GM12878 (cell line): ENCODE measurements around the gene RHBDD1. TPM values are rescaled to one million over a fixed set of nuclear protein-coding genes. Genes with fewer than 3 reads are reported as not detected.

Experiments
- BRCA1 ChIP-seq: IDR thresholded peaks from 2 replicates; pipeline ENCODE4 v1.6.1; 2011; ENCODE audit warnings: low read depth, low read length, improper control_type of control experiment
- CBX5 ChIP-seq: sonication (generic); IDR thresholded peaks from 2 replicates; pipeline ENCODE4 v1.6.1; 2016; ENCODE audit warnings: low read depth, moderate library complexity, mild to moderate bottlenecking, inconsistent platforms
- HDAC2 ChIP-seq: fragments of 200-600 bp; sonication (generic); IDR thresholded peaks from 2 replicates; pipeline ENCODE4 v1.6.1; 2017
- JUND ChIP-seq: IDR thresholded peaks from 2 replicates; pipeline ENCODE4 v1.6.1; 2012; ENCODE audit warnings: low read depth, mild to moderate bottlenecking, low read length, improper control_type of control experiment, moderate library complexity
- KLF5 ChIP-seq: fragments of 450-650 bp; IDR thresholded peaks from 2 replicates; pipeline ENCODE4 v1.6.1; 2014; ENCODE audit warnings: mild to moderate bottlenecking; ENCODE audit not compliant: partially characterized antibody
- LARP7 ChIP-seq: fragments of 450-650 bp; IDR thresholded peaks from 2 replicates; pipeline ENCODE4 v1.6.1; 2017; ENCODE audit warnings: mild to moderate bottlenecking
- MEF2B ChIP-seq: fragments of 450-650 bp; IDR thresholded peaks from 2 replicates; pipeline ENCODE4 v1.6.1; 2018; ENCODE audit warnings: mild to moderate bottlenecking, moderate library complexity; ENCODE audit not compliant: partially characterized antibody, poor library complexity, severe bottlenecking
- MTA3 ChIP-seq: IDR thresholded peaks from 2 replicates; pipeline ENCODE4 v1.6.1; 2012; ENCODE audit warnings: low read length, inconsistent platforms, borderline replicate concordance
- NFYB ChIP-seq: IDR thresholded peaks from 2 replicates; pipeline ENCODE4 v1.6.1; 2011; ENCODE audit warnings: low read depth, mild to moderate bottlenecking, low read length, improper control_type of control experiment, moderate library complexity; ENCODE audit not compliant: insufficient read depth
- NR2C2 ChIP-seq: IDR thresholded peaks from 2 replicates; pipeline ENCODE4 v1.6.1; 2011; ENCODE audit warnings: borderline replicate concordance, low read depth; ENCODE audit not compliant: control insufficient read depth, insufficient read length
- NR2F1 ChIP-seq: fragments of 450-650 bp; conservative IDR thresholded peaks from 2 replicates; pipeline ENCODE4 v1.6.1; 2017; ENCODE audit warnings: mild to moderate bottlenecking
- PBX3 ChIP-seq: IDR thresholded peaks from 2 replicates; pipeline ENCODE4 v1.6.1; 2011; ENCODE audit warnings: mild to moderate bottlenecking, low read depth, low read length, moderate library complexity; ENCODE audit not compliant: insufficient replicate concordance
- SIN3A ChIP-seq: IDR thresholded peaks from 2 replicates; pipeline ENCODE4 v1.6.1; 2012; ENCODE audit warnings: low read depth, low read length, improper control_type of control experiment
- TCF7 ChIP-seq: IDR thresholded peaks from 2 replicates; pipeline ENCODE4 v1.6.1; 2014; ENCODE audit warnings: antibody characterized with exemption, borderline replicate concordance
- USF1 ChIP-seq: IDR thresholded peaks from 2 replicates; pipeline ENCODE4 v1.6.1; 2011; ENCODE audit warnings: borderline replicate concordance, low read depth, mild to moderate bottlenecking, moderate library complexity, mixed read lengths, low read length; ENCODE audit not compliant: insufficient read depth; ENCODE audit errors: extremely low read length
- polyA plus RNA-seq, 11 experiments: library from polyadenylated mRNA; depleted of rRNA in 4 of 11; unstranded in 6 of 11; stranded (reverse) in 5 of 11; fragments of >200 nt; fragmentation: Nextera tagmentation in 4 of 11; fragmentation: Illumina TruSeq in 1 of 11; extraction: Ambion mirVana in 4 of 11; extraction: Trizol in 1 of 11; gene quantifications; 1 replicate in 1 of 11; 2 replicates in 10 of 11; pipeline versions ENCODE4 v1.2.1 to v1.2.3, GENCODE V29; 2011 to 2016; ENCODE audit warnings: inconsistent platforms in 2 of 11, missing spikeins in 2 of 11, low read depth in 1 of 11
- total RNA-seq, 4 experiments: library from RNA; depleted of rRNA in 3 of 4; stranded (reverse); fragments of >200 nt in 3 of 4; fragmentation: Illumina TruSeq in 1 of 4; extraction: Trizol in 1 of 4; gene quantifications; 2 replicates each; pipeline versions ENCODE4 v1.2.1 to v1.2.3, GENCODE V29; 2013 to 2021
- TF ChIP-seq, protein P1 (sequence below): fragments of 450-650 bp; IDR thresholded peaks from 2 replicates; pipeline ENCODE4 v1.6.1; 2017; ENCODE audit warnings: mild to moderate bottlenecking, moderate library complexity
- TF ChIP-seq, protein P2 (sequence below): IDR thresholded peaks from 2 replicates; pipeline ENCODE4 v1.6.1; 2012; ENCODE audit warnings: low read depth, low read length, improper control_type of control experiment
- TF ChIP-seq, protein P3 (sequence below): fragments of 450-650 bp; formaldehyde crosslinking; IDR thresholded peaks from 2 replicates; pipeline ENCODE4 v1.4.0; 2020; ENCODE audit warnings: mild to moderate bottlenecking, moderate library complexity

Gene RHBDD1
- total and polyA plus RNA-seq, 10 of the 15 experiments (the other 5 are each of a cell fraction or from before 2014, with no cell fraction given): 7.1 to 36.4 (median 14.7) TPM

GRCh38 chr2:226800941-226801784 lies 34.7 kb upstream of the RHBDD1 start (continued):
- TF ChIP-seq, protein P1, sequence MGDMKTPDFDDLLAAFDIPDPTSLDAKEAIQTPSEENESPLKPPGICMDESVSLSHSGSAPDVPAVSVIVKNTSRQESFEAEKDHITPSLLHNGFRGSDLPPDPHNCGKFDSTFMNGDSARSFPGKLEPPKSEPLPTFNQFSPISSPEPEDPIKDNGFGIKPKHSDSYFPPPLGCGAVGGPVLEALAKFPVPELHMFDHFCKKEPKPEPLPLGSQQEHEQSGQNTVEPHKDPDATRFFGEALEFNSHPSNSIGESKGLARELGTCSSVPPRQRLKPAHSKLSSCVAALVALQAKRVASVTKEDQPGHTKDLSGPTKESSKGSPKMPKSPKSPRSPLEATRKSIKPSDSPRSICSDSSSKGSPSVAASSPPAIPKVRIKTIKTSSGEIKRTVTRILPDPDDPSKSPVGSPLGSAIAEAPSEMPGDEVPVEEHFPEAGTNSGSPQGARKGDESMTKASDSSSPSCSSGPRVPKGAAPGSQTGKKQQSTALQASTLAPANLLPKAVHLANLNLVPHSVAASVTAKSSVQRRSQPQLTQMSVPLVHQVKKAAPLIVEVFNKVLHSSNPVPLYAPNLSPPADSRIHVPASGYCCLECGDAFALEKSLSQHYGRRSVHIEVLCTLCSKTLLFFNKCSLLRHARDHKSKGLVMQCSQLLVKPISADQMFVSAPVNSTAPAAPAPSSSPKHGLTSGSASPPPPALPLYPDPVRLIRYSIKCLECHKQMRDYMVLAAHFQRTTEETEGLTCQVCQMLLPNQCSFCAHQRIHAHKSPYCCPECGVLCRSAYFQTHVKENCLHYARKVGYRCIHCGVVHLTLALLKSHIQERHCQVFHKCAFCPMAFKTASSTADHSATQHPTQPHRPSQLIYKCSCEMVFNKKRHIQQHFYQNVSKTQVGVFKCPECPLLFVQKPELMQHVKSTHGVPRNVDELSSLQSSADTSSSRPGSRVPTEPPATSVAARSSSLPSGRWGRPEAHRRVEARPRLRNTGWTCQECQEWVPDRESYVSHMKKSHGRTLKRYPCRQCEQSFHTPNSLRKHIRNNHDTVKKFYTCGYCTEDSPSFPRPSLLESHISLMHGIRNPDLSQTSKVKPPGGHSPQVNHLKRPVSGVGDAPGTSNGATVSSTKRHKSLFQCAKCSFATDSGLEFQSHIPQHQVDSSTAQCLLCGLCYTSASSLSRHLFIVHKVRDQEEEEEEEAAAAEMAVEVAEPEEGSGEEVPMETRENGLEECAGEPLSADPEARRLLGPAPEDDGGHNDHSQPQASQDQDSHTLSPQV: no peak
- TF ChIP-seq JUND: no peak
- TF ChIP-seq TCF7: no peak
- TF ChIP-seq PBX3: peak; percentile 95
- no peak for TF ChIP-seq NR2C2
- TF ChIP-seq, protein P2, sequence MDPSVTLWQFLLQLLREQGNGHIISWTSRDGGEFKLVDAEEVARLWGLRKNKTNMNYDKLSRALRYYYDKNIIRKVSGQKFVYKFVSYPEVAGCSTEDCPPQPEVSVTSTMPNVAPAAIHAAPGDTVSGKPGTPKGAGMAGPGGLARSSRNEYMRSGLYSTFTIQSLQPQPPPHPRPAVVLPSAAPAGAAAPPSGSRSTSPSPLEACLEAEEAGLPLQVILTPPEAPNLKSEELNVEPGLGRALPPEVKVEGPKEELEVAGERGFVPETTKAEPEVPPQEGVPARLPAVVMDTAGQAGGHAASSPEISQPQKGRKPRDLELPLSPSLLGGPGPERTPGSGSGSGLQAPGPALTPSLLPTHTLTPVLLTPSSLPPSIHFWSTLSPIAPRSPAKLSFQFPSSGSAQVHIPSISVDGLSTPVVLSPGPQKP: no peak
- TF ChIP-seq NR2F1: no peak
- no peak for TF ChIP-seq CBX5
- TF ChIP-seq, protein P3, sequence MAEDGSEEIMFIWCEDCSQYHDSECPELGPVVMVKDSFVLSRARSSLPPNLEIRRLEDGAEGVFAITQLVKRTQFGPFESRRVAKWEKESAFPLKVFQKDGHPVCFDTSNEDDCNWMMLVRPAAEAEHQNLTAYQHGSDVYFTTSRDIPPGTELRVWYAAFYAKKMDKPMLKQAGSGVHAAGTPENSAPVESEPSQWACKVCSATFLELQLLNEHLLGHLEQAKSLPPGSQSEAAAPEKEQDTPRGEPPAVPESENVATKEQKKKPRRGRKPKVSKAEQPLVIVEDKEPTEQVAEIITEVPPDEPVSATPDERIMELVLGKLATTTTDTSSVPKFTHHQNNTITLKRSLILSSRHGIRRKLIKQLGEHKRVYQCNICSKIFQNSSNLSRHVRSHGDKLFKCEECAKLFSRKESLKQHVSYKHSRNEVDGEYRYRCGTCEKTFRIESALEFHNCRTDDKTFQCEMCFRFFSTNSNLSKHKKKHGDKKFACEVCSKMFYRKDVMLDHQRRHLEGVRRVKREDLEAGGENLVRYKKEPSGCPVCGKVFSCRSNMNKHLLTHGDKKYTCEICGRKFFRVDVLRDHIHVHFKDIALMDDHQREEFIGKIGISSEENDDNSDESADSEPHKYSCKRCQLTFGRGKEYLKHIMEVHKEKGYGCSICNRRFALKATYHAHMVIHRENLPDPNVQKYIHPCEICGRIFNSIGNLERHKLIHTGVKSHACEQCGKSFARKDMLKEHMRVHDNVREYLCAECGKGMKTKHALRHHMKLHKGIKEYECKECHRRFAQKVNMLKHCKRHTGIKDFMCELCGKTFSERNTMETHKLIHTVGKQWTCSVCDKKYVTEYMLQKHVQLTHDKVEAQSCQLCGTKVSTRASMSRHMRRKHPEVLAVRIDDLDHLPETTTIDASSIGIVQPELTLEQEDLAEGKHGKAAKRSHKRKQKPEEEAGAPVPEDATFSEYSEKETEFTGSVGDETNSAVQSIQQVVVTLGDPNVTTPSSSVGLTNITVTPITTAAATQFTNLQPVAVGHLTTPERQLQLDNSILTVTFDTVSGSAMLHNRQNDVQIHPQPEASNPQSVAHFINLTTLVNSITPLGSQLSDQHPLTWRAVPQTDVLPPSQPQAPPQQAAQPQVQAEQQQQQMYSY (CRISPR knock-in tag): no peak
- no peak for TF ChIP-seq SIN3A
- no peak for TF ChIP-seq USF1
- TF ChIP-seq HDAC2: no peak
- no peak for TF ChIP-seq LARP7
- no peak for TF ChIP-seq MTA3
- TF ChIP-seq NFYB: peak; percentile 85
- no peak for TF ChIP-seq BRCA1
- no peak for TF ChIP-seq KLF5
- TF ChIP-seq MEF2B: no peak
